NCI-H748 (cell line): ENCODE data around the gene CYP19A1.

Experiments used
- DNase-seq: peaks from one replicate; lab custom pipeline; 2025; ENCODE audit not compliant: unreplicated experiment; lab: John Stamatoyannopoulos, UW

Gene CYP19A1

GRCh38 chr15:51363383-51363782, 25.0 kb upstream of the CYP19A1 start:
- no peak for DNase-seq

- DNase-seq = no peak
These were observed 21.6 kb upstream of the CYP19A1 start for GRCh38 chr15:51359981-51360380.

GRCh38 chr15:51356983-51357382, 18.6 kb upstream of the CYP19A1 start:
- DNase-seq = no peak

- DNase-seq = no peak
These were observed 17.8 kb upstream of the CYP19A1 start for GRCh38 chr15:51356147-51356546.

GRCh38 chr15:51355096-51355495, 16.7 kb upstream of the CYP19A1 start:
- DNase-seq = no peak

GRCh38 chr15:51353976-51354375, 15.6 kb upstream of the CYP19A1 start:
- DNase-seq = no peak

GRCh38 chr15:51350723-51351122, 12.3 kb upstream of the CYP19A1 start:
- no peak for DNase-seq

- no peak for DNase-seq
These were observed 10.9 kb upstream of the CYP19A1 start for GRCh38 chr15:51349156-51349844.

GRCh38 chr15:51348688-51349087, 10.3 kb upstream of the CYP19A1 start:
- DNase-seq = no peak

GRCh38 chr15:51346136-51346535, 7.7 kb upstream of the CYP19A1 start:
- DNase-seq = no peak

- DNase-seq = no peak
These were observed 5.1 kb upstream of the CYP19A1 start for GRCh38 chr15:51343466-51343865.

- peak; percentile 53 for DNase-seq
These were observed 4.0 kb upstream of the CYP19A1 start for GRCh38 chr15:51342227-51342999.

GRCh38 chr15:51341366-51342226, 3.2 kb upstream of the CYP19A1 start, which contains the start of gene GLDN:
Gene GLDN (plus strand): TSS chr15:51341655. CDS start chr15:51341685, 30 bp downstream.
- peak; percentile 61 for DNase-seq

- DNase-seq = no peak
These were observed 2.6 kb downstream of the CYP19A1 start for GRCh38 chr15:51335538-51336410.

GRCh38 chr15:51335087-51335486, 3.3 kb downstream of the CYP19A1 start:
- DNase-seq = no peak

- no peak for DNase-seq
These were observed 4.4 kb downstream of the CYP19A1 start for GRCh38 chr15:51334011-51334451.

- DNase-seq = no peak
These were observed 4.8 kb downstream of the CYP19A1 start for GRCh38 chr15:51333571-51333970.

GRCh38 chr15:51332206-51333147, 5.9 kb downstream of the CYP19A1 start:
- DNase-seq = no peak

- no peak for DNase-seq
These were observed 7.3 kb downstream of the CYP19A1 start for GRCh38 chr15:51331141-51331540.
